GM12873 (cell line): ENCODE measurements around the gene SYT1.

Experiments
- CTCF ChIP-seq: IDR thresholded peaks from 2 replicates; pipeline ENCODE4 v1.5.1; 2012; ENCODE audit warnings: low read depth, mild to moderate bottlenecking, moderate library complexity, low read length, control low read depth; ENCODE audit not compliant: insufficient read depth; ENCODE audit errors: missing control alignments

Gene SYT1

DNA sequence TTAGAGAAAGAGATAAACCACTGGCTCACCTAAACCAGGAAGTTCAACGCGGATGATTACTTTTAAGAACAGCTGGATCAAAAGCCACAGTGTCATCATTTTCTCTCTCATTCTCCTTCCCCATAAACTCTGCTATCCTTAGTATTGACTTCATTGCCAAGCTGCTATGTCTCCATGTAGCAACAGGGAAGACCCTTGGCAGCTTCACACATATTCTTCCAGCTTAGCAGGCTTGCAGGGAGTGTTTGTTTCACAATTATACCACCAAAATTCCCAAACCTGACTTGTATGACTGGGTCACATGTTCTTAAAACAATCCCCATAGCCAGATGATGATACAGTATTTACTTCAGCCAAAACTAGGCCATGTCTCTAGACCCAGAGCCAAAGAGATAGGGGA, 590.7 kb downstream of the SYT1 start:
- TF ChIP-seq CTCF = no peak

DNA sequence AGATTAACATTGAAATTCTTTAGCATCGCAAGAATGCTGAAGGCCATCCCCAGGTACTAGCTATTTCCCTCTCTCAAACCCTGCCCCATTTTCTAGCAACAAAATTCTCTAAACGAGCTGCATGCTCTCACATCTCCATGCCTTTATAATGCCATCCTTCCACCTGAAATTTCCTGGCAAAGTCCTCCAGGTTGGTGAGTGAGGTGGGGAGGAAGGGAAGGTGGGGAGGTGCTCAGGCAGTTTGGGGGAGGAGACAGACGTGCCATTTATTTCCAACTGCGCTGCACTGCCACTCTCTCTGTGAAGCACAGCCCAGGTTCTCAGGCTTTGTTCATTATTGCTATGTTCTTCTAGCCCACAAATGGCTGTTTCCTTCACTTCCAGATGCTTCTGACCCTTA, 617.7 kb downstream of the SYT1 start:
- TF ChIP-seq CTCF = no peak

DNA sequence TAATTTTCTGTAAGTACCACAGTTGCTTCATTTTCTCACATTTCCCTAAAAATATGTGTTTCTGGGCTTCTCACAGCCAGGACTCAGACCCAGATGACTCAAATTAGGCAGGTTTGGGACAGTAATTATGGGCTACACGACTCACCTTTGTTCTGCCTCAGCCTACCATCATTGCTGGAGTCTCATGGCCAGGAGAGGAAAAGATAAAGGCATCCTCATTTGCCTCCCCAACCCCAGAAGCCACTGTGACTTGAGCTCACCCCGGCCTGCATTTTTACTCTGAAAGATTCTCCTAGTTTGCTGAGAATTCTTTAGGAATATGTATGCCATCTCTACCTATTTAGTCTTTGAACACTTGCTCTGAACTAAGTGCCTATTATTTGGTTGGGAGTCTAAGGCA, 618.3 kb downstream of the SYT1 start:
- TF ChIP-seq CTCF = no peak

GRCh38 chr12:79486154-79486553, 621.6 kb downstream of the SYT1 start:
- no peak for TF ChIP-seq CTCF

DNA sequence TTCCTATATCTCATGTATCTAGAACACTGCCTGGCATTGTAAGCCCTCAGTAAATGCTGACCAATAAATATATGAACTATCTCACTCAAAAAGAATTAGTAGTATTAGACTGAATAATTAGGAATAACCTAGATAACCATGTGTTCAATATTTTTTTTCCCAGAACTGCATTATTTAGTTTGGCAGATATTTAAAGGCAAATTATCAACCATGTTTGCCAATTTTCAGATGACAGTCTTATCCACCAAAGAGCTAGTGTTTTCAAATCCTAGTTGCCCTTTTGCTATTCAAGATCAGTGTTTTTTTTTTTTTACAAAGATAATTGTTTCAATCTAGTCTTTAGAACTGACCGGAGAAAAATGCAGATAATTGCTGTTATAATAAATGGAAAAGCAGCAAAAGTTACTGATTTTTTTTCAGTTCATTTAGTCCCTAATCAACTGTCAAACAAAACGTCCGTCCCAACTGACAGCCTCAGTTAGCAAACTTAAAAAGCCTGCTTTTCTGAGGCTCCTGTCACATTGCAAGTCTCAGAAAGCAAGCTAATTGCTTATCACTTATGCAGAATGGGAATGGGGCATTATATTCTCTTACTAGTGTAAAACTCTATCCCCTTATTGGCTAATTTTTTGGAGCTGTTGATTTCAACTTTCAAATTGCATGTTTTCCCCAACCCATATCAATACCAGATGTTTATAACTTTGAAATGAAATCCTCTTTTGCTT, 623.0 kb downstream of the SYT1 start:
- TF ChIP-seq CTCF = no peak
